Measurements from ENCODE around the gene CD52. TPM values are rescaled to one million over a fixed set of nuclear protein-coding genes. Genes with fewer than 3 reads are reported as not detected.
A peak's percentile ranks its signal among the peaks of the same experiment; 100 is the strongest.

CD52 gene
- total RNA-seq, 1 experiment from 2014 or later: 2.8 TPM

GRCh38 chr1:26275580-26276431 is 42.0 kb upstream of the CD52 start:
- ATAC-seq: peak; percentile 63
- TF ChIP-seq, protein P1, sequence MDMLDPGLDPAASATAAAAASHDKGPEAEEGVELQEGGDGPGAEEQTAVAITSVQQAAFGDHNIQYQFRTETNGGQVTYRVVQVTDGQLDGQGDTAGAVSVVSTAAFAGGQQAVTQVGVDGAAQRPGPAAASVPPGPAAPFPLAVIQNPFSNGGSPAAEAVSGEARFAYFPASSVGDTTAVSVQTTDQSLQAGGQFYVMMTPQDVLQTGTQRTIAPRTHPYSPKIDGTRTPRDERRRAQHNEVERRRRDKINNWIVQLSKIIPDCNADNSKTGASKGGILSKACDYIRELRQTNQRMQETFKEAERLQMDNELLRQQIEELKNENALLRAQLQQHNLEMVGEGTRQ (CRISPR knock-in tag; IDR thresholded peaks at IDR 0.05): peak; percentile 78
- TF ChIP-seq ATF2 (CRISPR knock-in tag; IDR thresholded peaks at IDR 0.05; ENCODE audit: borderline replicate concordance, low read depth): no peak
- TF ChIP-seq, protein P2, sequence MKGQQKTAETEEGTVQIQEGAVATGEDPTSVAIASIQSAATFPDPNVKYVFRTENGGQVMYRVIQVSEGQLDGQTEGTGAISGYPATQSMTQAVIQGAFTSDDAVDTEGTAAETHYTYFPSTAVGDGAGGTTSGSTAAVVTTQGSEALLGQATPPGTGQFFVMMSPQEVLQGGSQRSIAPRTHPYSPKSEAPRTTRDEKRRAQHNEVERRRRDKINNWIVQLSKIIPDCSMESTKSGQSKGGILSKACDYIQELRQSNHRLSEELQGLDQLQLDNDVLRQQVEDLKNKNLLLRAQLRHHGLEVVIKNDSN (CRISPR knock-in tag; IDR thresholded peaks at IDR 0.05): peak; percentile 82; the same call in 1 of the 2 replicates
- TF ChIP-seq, protein P3, sequence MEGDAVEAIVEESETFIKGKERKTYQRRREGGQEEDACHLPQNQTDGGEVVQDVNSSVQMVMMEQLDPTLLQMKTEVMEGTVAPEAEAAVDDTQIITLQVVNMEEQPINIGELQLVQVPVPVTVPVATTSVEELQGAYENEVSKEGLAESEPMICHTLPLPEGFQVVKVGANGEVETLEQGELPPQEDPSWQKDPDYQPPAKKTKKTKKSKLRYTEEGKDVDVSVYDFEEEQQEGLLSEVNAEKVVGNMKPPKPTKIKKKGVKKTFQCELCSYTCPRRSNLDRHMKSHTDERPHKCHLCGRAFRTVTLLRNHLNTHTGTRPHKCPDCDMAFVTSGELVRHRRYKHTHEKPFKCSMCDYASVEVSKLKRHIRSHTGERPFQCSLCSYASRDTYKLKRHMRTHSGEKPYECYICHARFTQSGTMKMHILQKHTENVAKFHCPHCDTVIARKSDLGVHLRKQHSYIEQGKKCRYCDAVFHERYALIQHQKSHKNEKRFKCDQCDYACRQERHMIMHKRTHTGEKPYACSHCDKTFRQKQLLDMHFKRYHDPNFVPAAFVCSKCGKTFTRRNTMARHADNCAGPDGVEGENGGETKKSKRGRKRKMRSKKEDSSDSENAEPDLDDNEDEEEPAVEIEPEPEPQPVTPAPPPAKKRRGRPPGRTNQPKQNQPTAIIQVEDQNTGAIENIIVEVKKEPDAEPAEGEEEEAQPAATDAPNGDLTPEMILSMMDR (IDR thresholded peaks at IDR 0.05): peak; percentile 55; the same call in 1 of the 2 replicates
- TF ChIP-seq ESRRA (CRISPR knock-in tag; IDR thresholded peaks at IDR 0.05; ENCODE audit: borderline replicate concordance): no peak
- no peak for TF ChIP-seq ZNF396 (CRISPR knock-in tag; IDR thresholded peaks at IDR 0.05; ENCODE audit: borderline replicate concordance)
- peaks cover 18% of the 10 kb centered on the region for H3K4me1 Mint-ChIP-seq
- H3K27ac Mint-ChIP-seq: peak overlapping the region; percentile 52; the same call in 1 of the 2 replicates
- CTCF ChIA-PET: interaction anchor here (0.5 to 2.9 kb wide), 38 partner anchors 10 to 181 kb away, joined by 3 to 35 read pairs (median 4); partner anchors contain the start of genes CATSPER4, CD52, CEP85 and CNKSR1
- POLR2A ChIA-PET: interaction anchor here (0.6 to 1.1 kb wide), 2 partner anchors 10 to 44 kb away, joined by 3 to 4 read pairs; no protein-coding TSS in a partner anchor
- no peaks in the 10 kb centered on the region for H3K27me3 Mint-ChIP-seq (ENCODE audit: low read depth)
- peaks cover 68% of the 10 kb centered on the region for H3K36me3 Mint-ChIP-seq
- peak; percentile 91 for DNase-seq (ENCODE audit: low spot score)
- H3K4me3 Mint-ChIP-seq: no peak overlapping the region
- H3K9me3 Mint-ChIP-seq: no peaks in the 10 kb centered on the region

DNA sequence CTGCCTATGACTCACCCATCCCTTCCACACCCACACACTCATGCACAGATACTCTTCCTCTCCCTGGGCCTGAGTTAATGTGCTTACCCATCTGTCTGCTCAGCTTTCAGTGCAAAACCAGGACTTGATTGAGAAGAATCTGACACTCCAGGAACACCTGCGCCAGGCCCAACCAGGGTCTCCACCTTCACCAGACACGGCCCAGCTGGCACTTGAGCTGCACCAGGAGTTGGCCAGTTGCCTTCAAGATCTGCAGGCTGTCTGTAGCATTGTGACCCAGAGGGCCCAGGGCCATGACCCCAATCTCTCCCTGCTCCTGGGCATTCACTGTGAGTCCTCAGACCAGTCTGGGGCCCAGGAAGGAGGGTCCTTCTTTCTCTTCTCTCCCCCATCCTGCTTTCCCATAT is 41.3 kb upstream of the CD52 start:
- TF ChIP-seq ARID4B (CRISPR knock-in tag; IDR thresholded peaks at IDR 0.05; ENCODE audit: borderline replicate concordance) (no peak), FOXK1 (CRISPR knock-in tag; IDR thresholded peaks at IDR 0.05) (no peak)
- Mint-ChIP-seq H3K4me3 (no peak overlapping the region), H3K4me1 (peaks cover 25% of the 10 kb centered on the region), H3K27me3 (ENCODE audit: low read depth) (no peaks in the 10 kb centered on the region), H3K27ac (no peak overlapping the region), H3K9me3 (no peaks in the 10 kb centered on the region), H3K36me3 (peaks cover 63% of the 10 kb centered on the region)
- DNase-seq (ENCODE audit: low spot score) (no peak), ATAC-seq (no peak)
- CTCF ChIA-PET: interaction anchor here (0.9 to 2.9 kb wide), 26 partner anchors 9 to 182 kb away, joined by 3 to 35 read pairs (median 6); partner anchors contain the start of genes CATSPER4, CD52, CEP85 and ZNF593
- POLR2A ChIA-PET: interaction anchor here (1.1 kb wide), 1 partner anchor 9 kb away, joined by 4 read pairs; no protein-coding TSS in a partner anchor

GRCh38 chr1:26277261-26277661 is 40.5 kb upstream of the CD52 start:
- no peak for TF ChIP-seq ZNF263 (CRISPR knock-in tag; IDR thresholded peaks at IDR 0.05; ENCODE audit: low read depth)
- no peak for TF ChIP-seq NR3C1 (CRISPR knock-in tag; conservative IDR thresholded peaks at IDR 0.05; ENCODE audit: low read depth)
- TF ChIP-seq, protein P2 (CRISPR knock-in tag; IDR thresholded peaks at IDR 0.05): no peak
- TF ChIP-seq MXD4 (CRISPR knock-in tag; IDR thresholded peaks at IDR 0.05; ENCODE audit: borderline replicate concordance): no peak
- no peak for TF ChIP-seq NFE2L1 (CRISPR knock-in tag; IDR thresholded peaks at IDR 0.05)
- TF ChIP-seq ATF3 (CRISPR knock-in tag; conservative IDR thresholded peaks at IDR 0.05): no peak
- H3K4me1 Mint-ChIP-seq: peaks cover 30% of the 10 kb centered on the region
- no peak overlapping the region for H3K4me3 Mint-ChIP-seq
- no peak for DNase-seq (ENCODE audit: low spot score)
- H3K27ac Mint-ChIP-seq: no peak overlapping the region
- POLR2A ChIA-PET: no interaction called here
- no peaks in the 10 kb centered on the region for H3K9me3 Mint-ChIP-seq
- H3K27me3 Mint-ChIP-seq (ENCODE audit: low read depth): no peaks in the 10 kb centered on the region
- ATAC-seq: no peak
- H3K36me3 Mint-ChIP-seq: peaks cover 56% of the 10 kb centered on the region
- CTCF ChIA-PET: interaction anchor here (0.6 to 1.3 kb wide), 2 partner anchors 87 to 140 kb away, joined by 3 to 4 read pairs; no protein-coding TSS in a partner anchor

All from WTC11 (cell line).